ENCODE results near the gene MCF2.
"Not testable (repeated sequence)": the region's sequence is repeated elsewhere in the genome, so short reads cannot be mapped to it uniquely, and the experiment has no call there.

MCF2 gene

DNA sequence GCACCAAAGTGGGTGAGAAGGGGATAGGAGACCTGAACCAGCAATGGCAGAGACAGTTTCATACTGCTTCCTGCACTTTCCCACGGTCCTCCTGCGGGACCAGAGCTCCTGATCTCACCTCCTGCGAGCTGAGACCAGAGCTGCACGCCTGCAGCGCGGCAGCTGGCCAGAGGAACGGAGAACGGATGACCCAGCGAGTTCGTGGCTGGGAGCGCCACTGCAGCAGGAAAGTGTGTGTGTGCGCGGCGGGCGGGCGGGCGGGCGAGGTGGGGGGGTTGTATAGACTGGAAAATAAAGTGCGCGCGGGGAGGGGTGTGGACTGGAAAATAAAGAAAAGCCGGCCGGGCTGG lies 16.5 kb downstream of the MCF2 start:
- Mint-ChIP-seq H3K27me3 (peaks cover 14% of the 10 kb centered on the region), H3K27ac (no peak overlapping the region), H3K36me3 (ENCODE audit: low read depth) (no peaks in the 10 kb centered on the region), H3K4me3 (no peak overlapping the region), H3K9me3 (no peaks in the 10 kb centered on the region), H3K4me1 (ENCODE audit: low read depth) (no peaks in the 10 kb centered on the region)

DNA sequence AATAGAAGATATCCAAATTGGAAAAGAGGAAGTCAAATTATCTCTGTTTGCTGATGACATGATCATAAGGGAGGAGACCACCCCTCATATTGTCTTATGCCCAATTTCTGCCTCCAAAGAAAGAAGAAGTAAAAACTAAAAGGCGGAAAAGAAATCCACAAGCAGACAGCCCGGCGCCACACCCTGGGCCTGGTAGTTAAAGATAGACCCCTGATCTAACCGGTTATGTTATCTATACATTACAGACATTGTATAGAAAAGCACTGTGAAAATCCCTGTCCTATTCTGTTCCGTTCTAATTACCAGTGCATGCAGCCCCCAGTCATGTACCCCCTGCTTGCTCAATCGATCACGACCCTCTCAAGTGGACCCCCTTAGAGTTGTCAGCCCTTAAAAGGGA lies 22.8 kb downstream of the MCF2 start:
- H3K4me1 Mint-ChIP-seq (ENCODE audit: low read depth); H3K4me3 Mint-ChIP-seq; H3K9me3 Mint-ChIP-seq; H3K27me3 Mint-ChIP-seq; H3K27ac Mint-ChIP-seq; H3K36me3 Mint-ChIP-seq (ENCODE audit: low read depth): not testable (repeated sequence)

DNA sequence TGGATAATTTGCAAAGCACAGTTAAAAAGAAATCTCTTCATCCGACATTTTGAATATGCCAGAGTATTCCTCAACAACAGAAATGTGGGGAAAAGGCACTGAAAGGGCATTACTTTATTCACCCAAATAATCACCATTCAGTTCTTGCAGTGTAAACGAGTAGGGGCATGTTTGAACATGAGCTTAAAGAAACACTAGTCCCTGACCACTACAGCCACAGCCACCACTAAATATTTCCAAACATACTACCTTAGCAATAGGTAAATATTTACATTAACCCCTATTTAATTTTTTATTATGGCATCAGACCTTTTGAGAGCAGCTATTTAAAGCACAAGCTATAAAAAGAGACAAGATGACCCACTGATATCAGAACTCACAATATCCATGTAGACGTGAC lies 27.6 kb downstream of the MCF2 start:
- Mint-ChIP-seq H3K9me3 (peaks cover 5% of the 10 kb centered on the region), H3K4me1 (ENCODE audit: low read depth) (no peaks in the 10 kb centered on the region), H3K27me3 (no peaks in the 10 kb centered on the region), H3K4me3 (no peak overlapping the region), H3K36me3 (ENCODE audit: low read depth) (peaks cover 9% of the 10 kb centered on the region), H3K27ac (no peak overlapping the region)

DNA sequence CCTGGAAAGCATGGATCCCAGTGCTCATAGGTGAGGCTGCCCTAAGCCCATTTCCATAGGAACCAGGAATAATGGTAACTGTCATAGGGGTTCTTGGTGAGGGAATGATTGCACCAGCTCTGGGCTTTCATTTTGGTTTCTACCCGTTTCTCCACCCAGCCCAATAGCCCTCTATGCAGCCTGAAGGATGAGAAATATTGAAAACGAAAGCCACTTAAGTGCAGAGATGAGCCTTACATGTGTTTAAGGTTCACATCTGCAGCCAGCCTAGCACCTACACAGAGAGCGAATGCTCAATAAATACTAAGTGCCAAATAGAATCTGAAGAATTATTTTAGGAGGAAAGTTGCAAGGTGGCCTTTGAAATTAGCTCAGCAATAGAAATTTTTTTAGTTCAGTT lies 60.4 kb downstream of the MCF2 start:
- Mint-ChIP-seq H3K4me1 (ENCODE audit: low read depth) (no peaks in the 10 kb centered on the region), H3K36me3 (ENCODE audit: low read depth) (no peaks in the 10 kb centered on the region), H3K27me3 (no peaks in the 10 kb centered on the region), H3K9me3 (peaks cover 6% of the 10 kb centered on the region), H3K27ac (no peak overlapping the region), H3K4me3 (no peak overlapping the region)

DNA sequence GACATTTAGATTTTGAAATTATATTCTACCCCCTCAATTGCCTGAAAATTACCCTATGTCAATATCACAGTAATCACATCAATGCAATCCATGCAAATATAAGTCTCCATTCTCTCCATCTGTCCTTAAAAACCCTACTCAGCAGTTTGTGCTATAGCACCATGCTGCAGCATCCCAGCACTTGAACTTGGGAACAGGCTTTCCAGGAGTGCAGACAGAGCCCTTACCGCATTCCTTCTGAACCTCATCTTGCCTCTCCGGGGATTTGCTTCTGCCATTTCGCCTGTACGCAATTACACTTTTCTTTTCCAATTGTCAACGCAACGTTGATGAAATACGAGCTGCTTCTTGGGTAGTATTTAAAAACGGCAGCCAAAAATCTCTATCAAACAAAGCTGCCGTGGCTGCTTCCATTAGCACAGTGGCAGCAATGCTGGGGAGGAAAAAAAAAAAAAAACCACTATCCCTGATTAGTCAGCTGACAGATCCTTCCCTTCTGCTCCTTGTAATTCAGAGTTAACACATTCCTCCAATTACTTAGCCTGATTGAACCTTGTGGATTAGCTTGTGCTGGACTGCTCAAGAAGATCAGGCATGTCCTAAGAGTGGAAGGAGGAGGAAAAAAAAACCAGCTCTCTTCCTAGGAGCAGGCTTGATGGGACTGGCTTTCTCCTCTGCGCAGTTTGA lies 65.6 kb downstream of the MCF2 start:
- Mint-ChIP-seq H3K27ac (no peak overlapping the region), H3K36me3 (ENCODE audit: low read depth) (no peaks in the 10 kb centered on the region), H3K9me3 (no peaks in the 10 kb centered on the region), H3K27me3 (no peaks in the 10 kb centered on the region), H3K4me3 (no peak overlapping the region), H3K4me1 (ENCODE audit: low read depth) (no peaks in the 10 kb centered on the region)

DNA sequence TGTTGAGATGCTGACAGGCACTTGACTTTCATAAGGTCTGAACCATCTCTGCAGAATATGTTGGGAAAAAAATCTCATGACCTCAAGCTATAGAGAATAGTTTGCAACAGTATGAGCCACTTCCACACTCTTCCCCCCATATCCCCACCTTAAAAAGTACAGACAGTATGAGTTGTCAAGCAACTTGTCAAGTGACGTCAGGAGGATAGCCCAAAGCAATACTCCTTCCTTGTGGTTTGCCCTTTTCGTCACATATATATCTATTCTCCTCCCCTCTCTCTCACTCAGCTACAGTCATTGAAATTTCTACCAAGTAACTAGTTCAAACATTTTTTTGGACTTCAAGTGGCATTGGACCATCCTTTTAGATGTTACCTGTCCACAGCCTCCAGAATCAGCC lies 67.7 kb downstream of the MCF2 start:
- H3K4me3 Mint-ChIP-seq = no peak overlapping the region
- no peaks in the 10 kb centered on the region for H3K9me3 Mint-ChIP-seq
- H3K27ac Mint-ChIP-seq = no peak overlapping the region
- H3K27me3 Mint-ChIP-seq = no peaks in the 10 kb centered on the region
- no peaks in the 10 kb centered on the region for H3K4me1 Mint-ChIP-seq (ENCODE audit: low read depth)
- H3K36me3 Mint-ChIP-seq (ENCODE audit: low read depth) = no peaks in the 10 kb centered on the region

DNA sequence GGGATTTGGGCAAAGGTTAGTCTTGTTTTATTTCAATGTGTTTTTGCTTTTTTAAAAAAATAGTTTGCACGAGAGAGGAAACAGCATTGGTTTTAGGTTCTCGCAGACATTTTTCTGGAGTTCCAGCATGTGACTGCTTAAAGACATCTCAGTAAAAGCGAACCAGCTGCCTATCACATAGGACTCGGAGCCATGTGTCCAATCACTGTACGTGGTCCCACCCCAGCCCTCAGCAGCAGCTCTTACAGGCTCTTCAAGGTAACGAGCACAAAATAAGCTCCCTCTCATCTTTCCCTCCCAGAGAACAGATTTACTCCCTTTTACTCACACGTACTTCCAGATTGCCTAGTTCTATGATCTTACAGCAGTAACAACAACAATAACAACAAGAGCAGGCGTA lies 68.7 kb downstream of the MCF2 start:
- H3K27me3 Mint-ChIP-seq = no peaks in the 10 kb centered on the region
- no peaks in the 10 kb centered on the region for H3K36me3 Mint-ChIP-seq (ENCODE audit: low read depth)
- no peaks in the 10 kb centered on the region for H3K4me1 Mint-ChIP-seq (ENCODE audit: low read depth)
- no peak overlapping the region for H3K4me3 Mint-ChIP-seq
- H3K9me3 Mint-ChIP-seq = no peaks in the 10 kb centered on the region
- no peak overlapping the region for H3K27ac Mint-ChIP-seq

DNA sequence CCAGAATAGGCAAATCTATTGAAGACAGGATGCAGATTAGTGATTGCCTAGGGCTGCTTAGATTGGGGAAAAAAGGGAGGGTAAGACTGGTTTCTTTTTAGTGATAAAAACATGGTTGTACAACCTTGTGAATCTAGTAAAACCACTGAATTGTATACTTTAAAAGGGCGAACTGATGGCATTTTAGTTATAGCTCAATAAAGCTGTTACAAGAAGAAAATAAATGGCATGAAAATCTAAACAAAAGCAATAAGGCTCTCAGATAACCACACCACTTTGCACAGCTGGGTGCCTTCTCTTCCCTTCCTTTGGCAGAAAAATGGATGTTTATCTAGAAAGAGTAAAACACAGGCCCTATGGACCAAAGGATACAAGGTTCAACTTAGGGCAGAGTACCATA lies 107.9 kb downstream of the MCF2 start:
- H3K4me3 Mint-ChIP-seq = no peak overlapping the region

DNA sequence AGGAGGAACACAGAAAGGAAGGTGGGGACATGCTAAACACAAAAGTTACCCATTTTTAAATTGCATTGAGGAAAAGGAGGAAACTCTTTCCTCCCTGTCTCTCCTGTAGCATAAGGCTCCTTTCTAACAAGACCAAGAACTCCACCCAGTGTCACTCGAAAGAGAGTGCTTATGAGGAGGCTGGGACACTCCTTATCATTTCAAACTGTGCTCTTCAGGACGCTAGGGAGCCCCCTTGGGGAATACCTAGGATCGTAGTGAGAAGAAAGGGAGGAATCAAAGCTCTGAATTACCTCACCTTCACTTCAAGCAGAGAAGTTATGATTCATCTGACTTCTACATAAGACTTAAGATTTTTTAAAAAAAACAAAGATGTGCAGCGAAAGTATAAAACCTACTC lies 111.9 kb downstream of the MCF2 start:
- H3K27me3 Mint-ChIP-seq = no peaks in the 10 kb centered on the region
- H3K27ac Mint-ChIP-seq = no peak overlapping the region
- no peaks in the 10 kb centered on the region for H3K4me1 Mint-ChIP-seq (ENCODE audit: low read depth)
- peaks cover 8% of the 10 kb centered on the region for H3K36me3 Mint-ChIP-seq (ENCODE audit: low read depth)
- H3K4me3 Mint-ChIP-seq = no peak overlapping the region
- peaks cover 6% of the 10 kb centered on the region for H3K9me3 Mint-ChIP-seq

More for the DNA sequence above, 107.9 kb downstream of the MCF2 start:
- Mint-ChIP-seq H3K9me3 (peaks cover 6% of the 10 kb centered on the region), H3K36me3 (ENCODE audit: low read depth) (peaks cover 8% of the 10 kb centered on the region), H3K27ac (no peak overlapping the region), H3K4me1 (ENCODE audit: low read depth) (no peaks in the 10 kb centered on the region), H3K27me3 (no peaks in the 10 kb centered on the region)

DNA sequence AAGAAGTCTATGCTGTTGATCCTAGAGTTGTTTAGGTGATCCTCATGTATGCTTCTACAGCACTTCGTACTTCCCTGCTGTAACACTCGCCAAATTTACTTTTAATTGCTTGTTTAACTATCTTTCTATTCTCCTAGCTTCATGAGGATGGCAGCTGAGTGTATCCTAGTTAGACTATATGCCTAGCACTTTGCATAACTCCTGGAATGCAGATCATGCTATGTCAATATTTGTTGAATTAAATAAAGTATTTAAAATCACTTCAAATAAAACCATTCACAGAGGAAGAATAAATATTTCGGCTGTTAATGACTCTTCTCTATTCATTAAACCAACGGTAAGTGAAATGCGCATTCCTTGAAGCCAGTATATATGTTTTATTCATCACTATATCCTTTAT lies 122.4 kb downstream of the MCF2 start:
- Mint-ChIP-seq H3K27me3 (no peaks in the 10 kb centered on the region), H3K36me3 (ENCODE audit: low read depth) (no peaks in the 10 kb centered on the region), H3K4me1 (ENCODE audit: low read depth) (no peaks in the 10 kb centered on the region), H3K4me3 (no peak overlapping the region), H3K9me3 (no peaks in the 10 kb centered on the region), H3K27ac (no peak overlapping the region)

DNA sequence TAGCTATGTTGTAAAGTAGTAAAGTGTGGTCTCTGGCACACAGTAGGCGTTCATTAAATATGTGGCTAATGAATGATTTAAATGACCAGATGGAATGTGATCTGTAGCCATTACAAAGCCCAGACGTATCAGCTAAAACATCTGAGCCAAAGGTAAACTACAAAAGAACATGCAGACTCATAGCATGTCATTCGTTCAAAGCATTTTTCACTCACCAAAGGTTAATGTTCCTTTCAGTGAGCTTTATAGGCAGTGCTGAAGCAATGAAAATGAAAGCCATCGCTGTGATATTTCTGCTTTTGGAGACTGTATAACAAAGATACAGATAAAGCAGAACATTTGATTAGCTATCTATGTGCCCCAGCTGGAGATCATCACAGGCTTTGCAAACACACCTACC lies 126.9 kb downstream of the MCF2 start:
- Mint-ChIP-seq H3K27ac (no peak overlapping the region), H3K4me3 (no peak overlapping the region), H3K27me3 (peaks cover 4% of the 10 kb centered on the region), H3K4me1 (ENCODE audit: low read depth) (no peaks in the 10 kb centered on the region), H3K36me3 (ENCODE audit: low read depth) (no peaks in the 10 kb centered on the region), H3K9me3 (no peaks in the 10 kb centered on the region)

DNA sequence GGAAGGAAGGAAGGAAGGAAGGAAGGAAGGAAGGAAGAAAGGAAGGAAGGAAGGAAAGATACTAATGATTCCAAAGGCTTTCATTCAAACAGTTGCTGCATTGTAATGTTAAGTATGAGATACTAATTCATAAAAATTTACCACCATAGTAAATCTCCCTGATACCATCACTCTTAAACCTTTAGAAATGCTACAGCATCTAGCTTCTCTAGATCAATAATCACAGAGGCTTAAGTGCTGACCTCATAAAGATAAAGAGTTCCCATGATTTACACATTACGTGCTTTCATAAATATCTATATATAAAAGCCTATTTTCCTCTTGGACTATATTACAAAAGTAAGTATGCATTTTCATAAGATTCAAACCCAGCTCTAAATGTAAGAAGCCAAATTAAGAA lies 141.0 kb downstream of the MCF2 start:
- H3K27ac Mint-ChIP-seq = no peak overlapping the region
- H3K4me1 Mint-ChIP-seq (ENCODE audit: low read depth) = no peaks in the 10 kb centered on the region

DNA sequence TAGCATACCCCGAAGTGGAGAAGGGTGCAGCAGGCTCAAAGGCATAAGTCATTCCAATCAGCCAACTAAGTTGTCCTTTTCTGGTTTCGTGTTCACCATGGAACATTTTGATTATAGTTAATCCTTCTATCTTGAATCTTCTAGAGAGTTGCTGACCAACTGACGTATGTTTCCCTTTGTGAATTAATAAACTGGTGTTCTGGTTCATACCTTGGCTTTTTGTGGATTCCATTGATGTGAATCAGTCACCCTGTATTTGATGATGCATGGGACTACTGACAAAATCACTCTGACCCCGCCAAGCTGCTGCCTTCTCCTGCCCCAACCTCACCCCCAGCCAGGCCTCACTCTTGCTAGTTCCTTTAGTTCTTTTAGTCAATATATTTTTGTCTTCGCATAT lies 144.7 kb downstream of the MCF2 start:
- Mint-ChIP-seq H3K4me1 (ENCODE audit: low read depth) (no peaks in the 10 kb centered on the region), H3K36me3 (ENCODE audit: low read depth) (no peaks in the 10 kb centered on the region), H3K27ac (no peak overlapping the region), H3K9me3 (no peaks in the 10 kb centered on the region), H3K4me3 (no peak overlapping the region), H3K27me3 (no peaks in the 10 kb centered on the region)

More for the DNA sequence above, 141.0 kb downstream of the MCF2 start:
- Mint-ChIP-seq H3K36me3 (ENCODE audit: low read depth) (no peaks in the 10 kb centered on the region), H3K4me3 (no peak overlapping the region), H3K27me3 (no peaks in the 10 kb centered on the region), H3K9me3 (no peaks in the 10 kb centered on the region)

DNA sequence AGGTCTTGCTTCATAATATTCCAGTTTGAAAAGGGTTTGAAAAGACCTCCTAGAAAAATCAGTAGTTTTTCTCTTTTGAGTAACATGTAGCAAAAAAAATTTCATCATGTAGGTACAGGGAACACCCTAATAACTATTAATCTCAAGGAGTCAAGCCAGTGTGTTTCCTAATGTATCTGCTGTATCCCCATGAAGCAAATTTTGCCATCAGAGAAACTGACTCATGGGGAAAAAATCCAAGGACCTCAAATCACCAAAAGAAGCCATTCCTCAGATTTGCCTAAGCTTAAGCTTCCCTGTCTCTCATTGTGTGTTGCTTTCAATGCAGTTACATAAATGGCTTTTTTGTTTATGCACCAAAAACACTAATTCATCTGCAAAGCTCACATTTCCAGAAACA lies 147.7 kb downstream of the MCF2 start:
- H3K36me3 Mint-ChIP-seq (ENCODE audit: low read depth) = no peaks in the 10 kb centered on the region
- no peaks in the 10 kb centered on the region for H3K4me1 Mint-ChIP-seq (ENCODE audit: low read depth)
- no peaks in the 10 kb centered on the region for H3K9me3 Mint-ChIP-seq
- H3K4me3 Mint-ChIP-seq = no peak overlapping the region
- H3K27ac Mint-ChIP-seq = no peak overlapping the region
- H3K27me3 Mint-ChIP-seq = no peaks in the 10 kb centered on the region

DNA sequence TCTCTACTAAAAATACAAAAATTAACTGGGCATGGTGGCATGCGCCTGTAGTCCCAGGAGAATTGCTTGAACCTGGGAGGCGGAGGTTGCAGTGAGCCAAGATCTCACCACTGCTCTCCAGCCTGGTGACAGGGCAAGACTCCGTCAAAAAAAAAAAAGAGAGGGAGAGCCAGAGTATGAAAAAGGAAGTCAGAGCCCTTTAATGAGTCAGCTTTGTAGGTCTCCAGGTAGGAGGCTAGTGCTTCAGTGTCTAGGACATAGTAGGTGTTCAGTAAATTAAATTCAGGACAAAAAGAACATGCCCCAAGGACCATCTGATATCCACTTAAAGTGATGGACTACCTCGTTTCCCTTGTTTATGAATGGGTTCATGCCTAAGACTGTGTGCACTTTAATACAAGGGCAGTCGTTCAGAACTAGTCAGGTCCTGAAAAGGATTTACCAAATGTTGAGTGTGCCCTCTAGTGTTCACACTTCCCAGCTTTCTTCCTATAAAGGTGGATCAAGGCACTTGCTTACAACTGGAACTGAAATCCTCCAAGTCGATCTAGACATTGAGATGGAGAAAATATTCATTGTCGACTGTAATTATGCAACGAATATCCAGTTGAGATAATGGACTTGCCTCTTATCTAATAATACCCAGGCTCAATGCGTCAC lies 148.5 kb downstream of the MCF2 start:
- Mint-ChIP-seq H3K27ac (no peak overlapping the region), H3K27me3 (no peaks in the 10 kb centered on the region), H3K4me3 (no peak overlapping the region), H3K9me3 (no peaks in the 10 kb centered on the region), H3K36me3 (ENCODE audit: low read depth) (no peaks in the 10 kb centered on the region), H3K4me1 (ENCODE audit: low read depth) (peaks cover 4% of the 10 kb centered on the region)

DNA sequence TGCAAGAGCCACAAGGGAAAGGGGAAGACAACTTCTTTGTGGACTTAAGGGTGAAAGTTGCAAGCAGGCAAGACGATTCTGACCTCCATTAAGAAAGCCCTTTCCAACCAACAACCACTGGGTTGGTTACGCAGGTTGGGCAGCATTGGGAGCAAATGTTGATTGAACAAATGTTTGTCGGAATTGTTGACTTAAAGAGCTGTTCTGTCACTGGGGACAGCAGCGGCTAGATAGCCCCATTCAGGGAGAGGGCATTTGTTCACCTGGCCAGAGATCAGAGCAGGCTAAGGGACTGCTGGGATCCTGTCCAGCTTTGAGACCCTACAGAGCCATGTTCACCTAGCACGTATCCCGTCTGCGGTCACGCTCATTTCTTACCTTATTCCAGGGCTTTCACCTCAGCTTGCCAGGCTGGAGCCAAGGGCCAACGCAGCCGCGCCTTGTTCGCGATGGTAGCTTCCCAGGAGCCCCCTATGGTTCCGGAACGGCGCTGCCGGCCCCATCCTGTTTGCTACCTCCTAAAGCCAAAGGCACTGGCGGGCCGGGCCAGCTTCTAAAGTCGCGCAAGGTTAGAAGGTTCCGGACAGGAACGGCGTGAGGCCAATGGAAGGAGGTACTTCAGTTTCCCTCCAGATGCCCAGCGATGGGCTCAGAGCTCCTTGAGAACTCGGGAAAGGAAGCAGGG lies 152.8 kb downstream of the MCF2 start:
- Mint-ChIP-seq H3K4me3 (no peak overlapping the region), H3K36me3 (ENCODE audit: low read depth) (no peaks in the 10 kb centered on the region), H3K27me3 (peaks cover 6% of the 10 kb centered on the region), H3K9me3 (no peaks in the 10 kb centered on the region), H3K4me1 (ENCODE audit: low read depth) (peaks cover 11% of the 10 kb centered on the region), H3K27ac (no peak overlapping the region)
